Left cardiac atrium (tissue), 4 donors: Measurements from ENCODE around the gene CFAP251. TPM values are rescaled to one million over a fixed set of nuclear protein-coding genes. Genes with fewer than 3 reads are reported as not detected.
A peak's percentile ranks its signal among the peaks of the same experiment; 100 is the strongest.
"Not testable (repeated sequence)": the region's sequence is repeated elsewhere in the genome, so short reads cannot be mapped to it uniquely, and the experiment has no call there.

ENCODE experiments used
- ATAC-seq, 2 donors: fragments of 200-7000 bp; cut with Tn5 transposase; one replicate each; pipeline ENCODE4 v1.9.1; 2020; ENCODE audit warnings: mild to moderate bottlenecking in 2 of 2, moderate library complexity in 2 of 2
- DNase-seq: peaks from one replicate; pipeline ENCODE4 v3.0.0-alpha.2; 2020
- intact Hi-C, 2 donors: fragments of 100-400 bp; cut with DNase I; formaldehyde crosslinking; loops; one replicate each; pipeline versions ENCODE4 v1.14.1 to v1.15.1; 2022 to 2023
- total RNA-seq, 2 donors: library from RNA; stranded (reverse); fragmentation: NEBNext Ultra II Directional; extraction: Animal tissue kit (Norgen Biotek cat#: 25700); gene quantifications; one replicate each; pipeline ENCODE4 v1.2.1, GENCODE V29; 2021
- donor health status: DM: no; HTN: yes; CAD: no.
- donor health status: DM: no; HTN: yes; CAD: no; lungs with severe emphysema.
- donor health status: DM: yes; HTN: yes; CAD: no.
- donor health status: Dilated cardiomyopathy.

CFAP251 gene
- total RNA-seq, 2 donors from 2014 or later, result 0.77 to 1.3 TPM

- ATAC-seq (peak in 1 of 2 donors; percentile 36), DNase-seq (no peak)
- intact Hi-C loops, result no loop called here
Observed at GRCh38 chr12:121964813-121965643, 46.6 kb downstream of the CFAP251 start.

- peak; percentile 48 to 53 for ATAC-seq
- no peak for DNase-seq
- intact Hi-C loops, result no loop called here
Observed at GRCh38 chr12:121966959-121967358, 48.6 kb downstream of the CFAP251 start.

GRCh38 chr12:121968876-121969275 lies 50.5 kb downstream of the CFAP251 start:
- no peak for DNase-seq
- peak; percentile 33 to 35 for ATAC-seq

GRCh38 chr12:121969726-121970125 lies 51.3 kb downstream of the CFAP251 start:
- ATAC-seq (no peak), DNase-seq (no peak)
- intact Hi-C loops, result no loop called here

More at GRCh38 chr12:121968876-121969275, 50.5 kb downstream of the CFAP251 start:
- intact Hi-C loops, result no loop called here

GRCh38 chr12:121970581-121971300 lies 52.3 kb downstream of the CFAP251 start:
- intact Hi-C loops, result no loop called here
- DNase-seq (no peak), ATAC-seq (peak; percentile 27 to 45)

- intact Hi-C loops, result no loop called here
- ATAC-seq (no peak), DNase-seq (no peak)
Observed at GRCh38 chr12:121974026-121974985, 55.9 kb downstream of the CFAP251 start.

- intact Hi-C loops, result no loop called here
Observed at GRCh38 chr12:121975021-121975420, 56.6 kb downstream of the CFAP251 start.

GRCh38 chr12:121976950-121977349 lies 58.6 kb downstream of the CFAP251 start:
- intact Hi-C loops, result no loop called here
- DNase-seq, result no peak
- no peak for ATAC-seq

More at GRCh38 chr12:121975021-121975420, 56.6 kb downstream of the CFAP251 start:
- no peak for DNase-seq
- ATAC-seq, result no peak

GRCh38 chr12:121980191-121980891 lies 61.9 kb downstream of the CFAP251 start:
- DNase-seq (no peak), ATAC-seq (peak in 1 of 2 donors; percentile 5)
- intact Hi-C loops, result no loop called here

- ATAC-seq, result no peak
- intact Hi-C loops, result no loop called here
Observed at GRCh38 chr12:121980892-121981272, 62.5 kb downstream of the CFAP251 start.

GRCh38 chr12:121981456-121981855 lies 63.1 kb downstream of the CFAP251 start:
- no peak for DNase-seq
- no peak for ATAC-seq
- intact Hi-C loops, result no loop called here

More at GRCh38 chr12:121980892-121981272, 62.5 kb downstream of the CFAP251 start:
- no peak for DNase-seq

- ATAC-seq, result no peak
- DNase-seq, result no peak
- intact Hi-C loops, result no loop called here
Observed at GRCh38 chr12:121982950-121983349, 64.6 kb downstream of the CFAP251 start.

GRCh38 chr12:121983536-121984210 lies 65.3 kb downstream of the CFAP251 start:
- DNase-seq, result no peak
- intact Hi-C loops, result no loop called here
- no peak for ATAC-seq

- intact Hi-C loops, result no loop called here
- no peak for DNase-seq
- ATAC-seq, result no peak
Observed at GRCh38 chr12:121986489-121987245, 68.3 kb downstream of the CFAP251 start.

GRCh38 chr12:121988519-121988918 lies 70.1 kb downstream of the CFAP251 start:
- DNase-seq, intact Hi-C loops, ATAC-seq: not testable (repeated sequence)

- no peak for DNase-seq
- ATAC-seq, result no peak
- intact Hi-C loops, result no loop called here
Observed at GRCh38 chr12:121989276-121990113, 71.1 kb downstream of the CFAP251 start.
